Measurements from ENCODE around the gene CLASP1. TPM values are rescaled to one million over a fixed set of nuclear protein-coding genes. Genes with fewer than 3 reads are reported as not detected.

Gene CLASP1
- total and polyA plus RNA-seq, 9 donors = 40.3 to 67.9 (median 51.7) TPM

GRCh38 chr2:121288454-121289231 lies 360.6 kb downstream of the CLASP1 start:
- peaks cover 33% of the 10 kb centered on the region for H3K27me3 ChIP-seq (ENCODE audit: control insufficient read depth, insufficient read depth, low read length)
- peaks cover 10% of the 10 kb centered on the region for H3K4me1 ChIP-seq (ENCODE audit: control insufficient read depth, insufficient read depth, low read length)
- no peak overlapping the region for H3K4me3 ChIP-seq (ENCODE audit: low read length)
- 64% methylated on average over 12 of the region's 12 CpGs for WGBS (ENCODE audit: insufficient coverage)
- no peak for DNase-seq
- no peaks in the 10 kb centered on the region for H3K9me3 ChIP-seq (replicated peaks; ENCODE audit: control insufficient read depth, low read depth, low read length)
- no peak overlapping the region for H3K27ac ChIP-seq (ENCODE audit: low read length)
- H3K36me3 ChIP-seq (ENCODE audit: control insufficient read depth, insufficient read depth, low read length) = no peaks in the 10 kb centered on the region

GRCh38 chr2:121287956-121288355 lies 361.3 kb downstream of the CLASP1 start:
- Histone ChIP-seq H3K36me3 (ENCODE audit: control insufficient read depth, insufficient read depth, low read length) (no peaks in the 10 kb centered on the region), H3K4me3 (ENCODE audit: low read length) (no peak overlapping the region), H3K4me1 (ENCODE audit: control insufficient read depth, insufficient read depth, low read length) (peaks cover 10% of the 10 kb centered on the region), H3K27me3 (ENCODE audit: control insufficient read depth, insufficient read depth, low read length) (peaks cover 40% of the 10 kb centered on the region), H3K27ac (ENCODE audit: low read length) (no peak overlapping the region), H3K9me3 (replicated peaks; ENCODE audit: control insufficient read depth, low read depth, low read length) (no peaks in the 10 kb centered on the region)
- WGBS (ENCODE audit: insufficient coverage) = 83% methylated on average over 2 of the region's 4 CpGs
- DNase-seq = no peak

Other genes starting within 250 kb of the CLASP1 start
- 44.6 TPM for gene RNU4ATAC, start 118.6 kb downstream of the CLASP1 start, total RNA-seq
- not detected for gene RNU4ATAC, start 118.6 kb downstream of the CLASP1 start, polyA plus RNA-seq (ENCODE audit: insufficient read depth in 1 of 8, insufficient read length in 8 of 8, low replicate concordance in 1 of 8)
- 66.4 TPM for gene NIFK, start 87.4 kb upstream of the CLASP1 start, total RNA-seq
- gene NIFK, start 87.4 kb upstream of the CLASP1 start, polyA plus RNA-seq (ENCODE audit: insufficient read depth in 1 of 8, insufficient read length in 8 of 8, low replicate concordance in 1 of 8) = 10 to 100 TPM; 45.3 to 57.7 (median 53.8) TPM
- gene TSN, start 106.2 kb upstream of the CLASP1 start, total RNA-seq = 38.0 TPM
- gene TSN, start 106.2 kb upstream of the CLASP1 start, polyA plus RNA-seq (ENCODE audit: insufficient read depth in 1 of 8, insufficient read length in 8 of 8, low replicate concordance in 1 of 8) = 10 to 100 TPM; 46.4 to 57.9 (median 51.4) TPM

Measured in muscle of leg (tissue), 11 donors.